NCI-H187 treated with DMSO at 0.1 percent for 48 hours (cell line): ENCODE data around the gene DUSP14.
"Not testable (repeated sequence)": the region's sequence is repeated elsewhere in the genome, so short reads cannot be mapped to it uniquely, and the experiment has no call there.

ENCODE experiments used
- DNase-seq: peaks from one replicate; lab custom pipeline; 2025; lab: John Stamatoyannopoulos, UW

DUSP14 gene

GRCh38 chr17:37489197-37490001 lies at the start of gene DUSP14:
Gene DUSP14 (plus strand): TSS chr17:37489891. CDS start chr17:37512273, 22,382 bp downstream.
- DNase-seq: peak; percentile 16

GRCh38 chr17:37440424-37440823 lies 49.3 kb upstream of the DUSP14 start:
- DNase-seq: no peak

- not testable (repeated sequence) for DNase-seq
Measured at GRCh38 chr17:37441369-37442014, 48.2 kb upstream of the DUSP14 start.

- DNase-seq: no peak
Measured at GRCh38 chr17:37446027-37446426, 43.7 kb upstream of the DUSP14 start.

- no peak for DNase-seq
Measured at GRCh38 chr17:37447641-37448040, 42.0 kb upstream of the DUSP14 start.

- no peak for DNase-seq
Measured at GRCh38 chr17:37450112-37450511, 39.6 kb upstream of the DUSP14 start.

- DNase-seq: not testable (repeated sequence)
Measured at GRCh38 chr17:37457801-37458200, 31.9 kb upstream of the DUSP14 start.

- DNase-seq: no peak
Measured at GRCh38 chr17:37458805-37459204, 30.9 kb upstream of the DUSP14 start.

GRCh38 chr17:37461668-37462067 lies 28.0 kb upstream of the DUSP14 start:
- no peak for DNase-seq

- DNase-seq: no peak
Measured at GRCh38 chr17:37462492-37462891, 27.2 kb upstream of the DUSP14 start.

GRCh38 chr17:37463039-37463438 lies 26.7 kb upstream of the DUSP14 start:
- no peak for DNase-seq

- no peak for DNase-seq
Measured at GRCh38 chr17:37465069-37465616, 24.5 kb upstream of the DUSP14 start.

GRCh38 chr17:37466471-37466870 lies 23.2 kb upstream of the DUSP14 start:
- DNase-seq: no peak

GRCh38 chr17:37470181-37470580 lies 19.5 kb upstream of the DUSP14 start:
- DNase-seq: no peak

GRCh38 chr17:37475731-37476420 lies 13.8 kb upstream of the DUSP14 start:
- DNase-seq: no peak

GRCh38 chr17:37476431-37477120 lies 13.1 kb upstream of the DUSP14 start:
- DNase-seq: no peak

- DNase-seq: no peak
Measured at GRCh38 chr17:37478187-37478586, 11.5 kb upstream of the DUSP14 start.

- no peak for DNase-seq
Measured at GRCh38 chr17:37479025-37479424, 10.7 kb upstream of the DUSP14 start.

- DNase-seq: no peak
Measured at GRCh38 chr17:37480427-37480826, 9.3 kb upstream of the DUSP14 start.

GRCh38 chr17:37481001-37481665 lies 8.6 kb upstream of the DUSP14 start:
- no peak for DNase-seq

- DNase-seq: no peak
Measured at GRCh38 chr17:37483311-37484039, 6.2 kb upstream of the DUSP14 start.
